ENCODE results near the gene L3MBTL4.

L3MBTL4 gene

DNA sequence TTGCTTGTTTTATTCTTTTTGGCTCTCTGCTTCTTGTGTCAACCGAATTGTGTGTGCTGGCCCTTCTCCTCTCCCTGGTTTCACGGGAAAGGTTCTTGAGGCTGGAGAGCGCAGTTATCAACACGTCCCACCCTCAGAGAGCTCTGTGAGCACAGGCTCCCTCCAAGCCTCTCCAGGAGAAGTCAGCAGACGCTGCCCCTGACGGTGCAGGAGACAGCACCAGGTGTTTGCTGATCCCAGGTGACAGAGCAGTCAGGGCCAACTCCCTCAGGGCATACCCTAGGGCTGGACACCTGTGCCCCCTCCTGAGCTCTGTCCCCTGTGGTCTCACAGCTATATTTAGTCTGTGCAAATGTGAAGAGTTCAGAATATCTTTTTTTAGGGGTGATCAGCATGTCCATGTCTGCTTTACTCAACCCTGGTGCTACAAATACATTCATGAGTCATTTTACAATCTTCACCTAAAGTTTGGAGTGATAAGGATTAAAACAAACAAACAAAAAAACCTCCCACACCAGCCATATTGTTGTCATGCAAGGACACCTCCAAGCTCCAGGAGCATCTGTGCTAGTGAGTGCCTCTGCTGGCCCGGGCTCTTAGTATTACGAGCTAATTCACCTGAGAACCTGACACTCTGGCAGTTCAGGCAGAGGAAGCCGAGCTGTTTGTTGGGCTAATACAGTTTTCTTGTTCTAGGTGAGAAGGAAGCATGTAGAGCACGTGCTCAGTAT, 453.4 kb downstream of the L3MBTL4 start:
- no peak for DNase-seq (ENCODE audit: low read depth)

DNA sequence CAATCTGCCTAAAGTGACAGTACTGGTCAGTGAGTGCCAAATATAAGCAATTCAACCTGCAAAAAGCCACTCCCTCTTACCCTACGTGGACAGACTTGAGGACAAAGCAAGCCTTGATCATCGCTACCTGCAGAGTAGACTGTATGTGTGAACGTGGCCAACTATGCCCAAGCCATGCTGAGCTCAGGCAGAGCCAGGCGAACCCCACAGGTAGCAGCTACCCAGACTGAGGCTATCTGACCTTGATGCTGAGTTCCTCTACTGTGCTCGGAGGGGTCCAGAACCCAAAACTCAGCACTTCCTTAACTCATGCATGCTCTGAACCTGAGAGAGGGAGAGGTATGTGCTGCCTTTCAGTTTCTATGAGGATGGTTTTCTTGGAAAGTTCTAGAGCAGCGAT, 455.9 kb downstream of the L3MBTL4 start:
- DNase-seq (ENCODE audit: low read depth): no peak

DNA sequence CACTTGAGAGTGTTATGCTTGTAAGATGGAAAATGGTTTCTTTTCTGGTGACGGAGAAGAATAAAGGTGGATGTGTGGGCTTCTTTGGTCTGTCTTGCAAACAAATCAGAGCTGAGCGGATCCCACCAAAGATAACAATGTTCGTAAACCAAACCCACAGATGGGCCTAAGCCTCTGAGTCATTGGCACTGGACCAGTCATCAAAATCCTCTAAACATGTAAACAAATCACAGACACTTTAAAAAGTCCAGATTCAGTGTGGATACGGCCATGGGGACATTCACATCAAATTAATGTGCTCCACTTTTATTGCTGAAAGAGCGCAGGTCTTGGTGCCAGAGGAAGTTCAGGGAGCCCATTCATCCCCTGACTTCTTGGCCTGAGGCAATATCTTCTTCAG, 458.9 kb downstream of the L3MBTL4 start:
- no peak for DNase-seq (ENCODE audit: low read depth)

DNA sequence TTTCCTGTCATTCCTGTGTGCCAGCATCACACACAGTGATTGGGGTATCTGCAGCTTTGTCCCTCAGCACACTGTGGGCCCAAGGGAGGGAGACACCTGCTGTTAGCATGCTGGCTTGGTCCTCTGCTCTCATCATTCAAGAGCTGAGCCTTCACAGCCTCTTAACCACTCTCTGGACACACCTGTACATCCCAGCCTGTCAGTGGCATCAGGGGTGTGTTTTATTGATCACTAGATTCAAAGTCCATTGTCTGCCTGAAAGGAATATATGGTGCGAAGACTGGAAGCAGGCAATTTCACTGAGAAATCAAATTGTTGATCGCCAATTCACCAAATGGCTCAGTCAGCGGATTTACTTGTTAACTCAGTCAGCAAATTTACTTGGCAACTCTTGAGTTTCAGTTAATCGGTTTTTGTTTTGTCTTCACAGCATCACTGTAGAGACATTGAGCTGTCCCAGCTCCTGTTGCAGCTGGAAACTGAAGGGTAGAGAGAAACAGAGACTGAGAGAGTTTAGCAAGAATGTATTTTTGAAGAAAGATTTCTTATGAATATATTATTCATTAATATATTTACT, 463.1 kb downstream of the L3MBTL4 start:
- DNase-seq (ENCODE audit: low read depth): no peak

GRCh38 chr18:5948781-5949180, 465.9 kb downstream of the L3MBTL4 start:
- no peak for DNase-seq (ENCODE audit: low read depth)

GRCh38 chr18:5948237-5948636, 466.5 kb downstream of the L3MBTL4 start:
- no peak for DNase-seq (ENCODE audit: low read depth)

DNA sequence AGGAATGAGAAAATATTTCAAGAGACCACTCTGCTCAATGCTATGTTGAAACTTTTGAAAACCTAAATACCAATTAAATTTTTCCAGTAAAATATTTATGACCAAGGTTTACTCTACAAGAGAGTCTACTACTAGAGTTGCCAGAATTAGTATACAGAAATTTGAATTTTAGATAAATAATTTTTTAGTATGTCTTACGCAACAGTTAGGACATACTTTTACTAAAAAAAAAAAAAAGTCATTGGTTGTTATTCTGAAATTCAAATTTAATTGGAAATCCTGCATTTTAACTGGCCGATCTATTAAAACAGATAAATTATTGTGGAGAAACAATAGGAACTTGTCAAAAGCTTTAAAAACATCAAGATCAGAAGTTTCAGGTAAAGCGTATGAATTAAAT, 470.3 kb downstream of the L3MBTL4 start:
- no peak for DNase-seq (ENCODE audit: low read depth)

DNA sequence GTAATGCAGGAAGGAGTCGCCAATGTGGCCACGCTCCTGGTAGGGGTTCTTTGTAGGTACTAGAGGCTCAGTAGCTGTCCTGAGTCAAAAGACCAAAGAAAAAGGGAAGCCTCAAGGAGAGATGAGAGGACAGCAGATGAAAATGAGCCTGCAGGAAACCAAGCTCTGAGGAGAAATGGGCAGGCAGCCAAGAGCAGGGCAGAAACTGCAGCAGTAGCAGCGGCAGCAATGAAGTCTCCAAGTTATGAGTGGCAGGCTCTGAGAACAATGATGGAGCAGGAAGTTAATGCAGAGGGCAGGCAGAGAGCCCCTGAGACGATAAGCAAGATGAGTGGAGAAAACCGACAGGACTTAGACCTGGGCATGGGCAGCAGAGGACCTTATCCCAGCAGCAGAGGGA, 471.2 kb downstream of the L3MBTL4 start:
- no peak for DNase-seq (ENCODE audit: low read depth)

DNA sequence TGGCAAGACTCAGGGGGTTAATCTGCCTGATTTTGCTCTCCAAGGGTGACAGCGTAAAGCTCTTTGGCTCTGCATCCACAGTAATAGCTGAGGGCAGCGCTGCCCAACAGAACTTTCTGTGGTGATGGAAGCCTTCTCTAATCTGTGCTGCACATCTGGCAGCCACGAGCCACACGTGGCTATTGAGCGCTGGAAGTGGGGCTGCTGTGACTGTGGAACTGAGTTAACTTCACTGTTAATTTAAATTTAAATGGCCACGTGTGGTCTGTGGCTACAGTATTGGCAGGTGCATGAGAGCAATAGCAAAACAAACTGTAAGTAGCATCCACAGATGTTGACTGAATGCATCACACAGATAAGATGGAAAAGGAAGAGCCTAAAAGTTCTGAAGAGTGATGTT, 472.1 kb downstream of the L3MBTL4 start:
- DNase-seq (ENCODE audit: low read depth): no peak

- DNase-seq (ENCODE audit: low read depth): no peak
Measured at GRCh38 chr18:5941890-5942289, 472.8 kb downstream of the L3MBTL4 start.

GRCh38 chr18:5939801-5940667, 474.7 kb downstream of the L3MBTL4 start:
- DNase-seq (ENCODE audit: low read depth): no peak

- DNase-seq (ENCODE audit: low read depth): no peak
Measured at GRCh38 chr18:5937795-5938194, 476.9 kb downstream of the L3MBTL4 start.

- no peak for DNase-seq (ENCODE audit: low read depth)
Measured at GRCh38 chr18:5937121-5937520, 477.6 kb downstream of the L3MBTL4 start.

GRCh38 chr18:5930789-5931188, 483.9 kb downstream of the L3MBTL4 start:
- no peak for DNase-seq (ENCODE audit: low read depth)

- no peak for DNase-seq (ENCODE audit: low read depth)
Measured at GRCh38 chr18:5918205-5918858, 496.4 kb downstream of the L3MBTL4 start.

DNA sequence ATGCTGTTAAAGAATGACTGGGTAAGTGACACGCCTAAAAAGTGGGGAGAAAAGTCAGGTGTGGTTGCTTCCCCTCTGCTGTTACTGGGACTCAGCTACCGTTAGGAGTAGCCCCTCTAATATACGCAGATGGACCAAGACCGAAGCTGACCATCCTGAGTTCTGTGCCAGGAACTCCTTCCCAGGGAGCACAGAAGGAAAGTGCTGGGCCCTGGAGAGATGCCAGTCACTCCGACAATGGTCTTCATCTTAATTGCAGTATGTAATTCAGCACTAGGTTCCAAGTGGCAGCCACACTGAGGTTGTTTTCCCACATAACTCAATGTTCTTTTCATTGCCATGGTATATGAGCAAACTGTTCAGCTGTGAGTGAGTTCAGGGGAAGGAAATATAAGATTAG, 499.8 kb downstream of the L3MBTL4 start:
- no peak for DNase-seq (ENCODE audit: low read depth)

DNA sequence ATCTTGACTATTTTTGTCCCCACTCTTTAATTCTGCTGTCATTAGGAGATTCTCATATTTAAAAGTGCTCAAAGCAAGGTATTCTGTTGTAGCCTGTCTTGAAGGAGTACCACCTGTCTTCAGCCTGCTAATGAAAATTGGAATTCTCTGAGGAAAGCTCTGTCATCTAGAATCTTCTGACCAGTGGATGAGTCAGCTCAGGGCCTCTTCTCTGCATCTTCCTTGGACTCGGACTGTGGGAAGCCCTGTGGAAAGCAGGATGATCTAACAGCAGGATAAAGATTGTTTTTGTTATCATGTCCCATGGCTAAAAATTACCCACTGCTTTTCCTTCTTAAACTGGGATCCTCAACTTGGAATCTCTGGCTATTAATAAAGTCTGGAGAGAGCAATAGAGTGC, 500.7 kb downstream of the L3MBTL4 start:
- no peak for DNase-seq (ENCODE audit: low read depth)

DNA sequence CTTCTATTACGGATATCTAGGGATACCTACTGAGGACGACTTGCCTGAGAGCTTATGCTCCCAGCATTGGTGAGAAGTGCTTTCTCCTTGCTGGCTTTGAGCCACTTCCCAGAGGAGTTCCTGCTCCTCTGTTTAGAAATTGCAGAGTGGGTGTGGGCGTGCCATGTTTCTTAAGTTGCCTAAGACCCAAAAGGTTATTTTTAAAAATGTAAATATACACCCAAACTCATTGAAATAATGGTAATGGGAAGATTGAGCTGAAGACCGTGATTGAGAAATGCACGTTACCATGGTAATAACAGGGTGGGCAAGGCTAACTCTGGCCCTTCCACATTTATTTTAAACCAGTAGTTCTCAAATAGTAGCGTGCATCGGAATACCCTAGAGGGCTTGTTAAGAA, 502.1 kb downstream of the L3MBTL4 start:
- DNase-seq (ENCODE audit: low read depth): no peak

DNA sequence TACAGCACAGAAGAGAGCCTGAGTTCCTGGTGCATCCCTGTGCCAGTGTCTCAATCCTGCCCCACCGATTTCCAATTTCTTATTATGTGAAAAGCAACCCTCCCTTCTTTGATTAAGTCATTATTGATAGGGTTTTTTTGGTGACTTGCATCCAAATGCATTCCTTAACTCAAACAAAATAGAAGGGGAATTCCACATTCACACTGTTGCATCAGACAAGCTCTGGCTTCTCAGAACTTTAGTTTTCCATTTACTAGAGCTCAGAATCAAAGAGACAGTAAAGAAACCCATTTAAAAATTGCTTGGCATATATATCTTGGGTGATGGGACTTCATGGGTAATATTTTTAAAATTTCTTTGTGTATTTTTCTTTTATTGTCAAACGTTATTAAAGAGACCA, 505.6 kb downstream of the L3MBTL4 start:
- DNase-seq (ENCODE audit: low read depth): no peak
